ENCODE data around the gene ERN1. TPM values are rescaled to one million over a fixed set of nuclear protein-coding genes. Genes with fewer than 3 reads are reported as not detected.
"Not testable (repeated sequence)": the region's sequence is repeated elsewhere in the genome, so short reads cannot be mapped to it uniquely, and the experiment has no call there.

The ERN1 gene
- total RNA-seq, 4 donors from 2014 or later: 7.8 to 29.2 (median 12.8) TPM

GRCh38 chr17:64171041-64171440, 41.1 kb upstream of the ERN1 start:
- no peak overlapping the region for H3K27ac ChIP-seq
- H3K4me1 ChIP-seq: no peaks in the 10 kb centered on the region
- in situ Hi-C loops (cut with MboI; ENCODE audit: low pct_ligation_motif_present in 1 of 4, low pct_unique_long_range_greater_than_20kb in 1 of 4, low sequenced_read_pairs in 3 of 4): loop anchor here in 2 of 4 donors (25.0 kb wide), 2 partner anchors 91 to 116 kb away; partner anchors contain the start of gene TEX2 (in 1 of the 2)
- no peak overlapping the region for H3K4me3 ChIP-seq
- no peaks in the 10 kb centered on the region for H3K27me3 ChIP-seq
- no peak for DNase-seq
- H3K36me3 ChIP-seq: peaks cover 0 to 9% (median 0%) of the 10 kb centered on the region in 4 donors
- WGBS, 2 donors (ENCODE audit: low coverage in 1 of 2): 89 to 96% methylated on average over 5 to 8 of the region's 8 CpGs
- intact Hi-C loops (cut with DNase I; ENCODE audit: low total_unique reads): no loop called here
- H3K9me3 ChIP-seq: no peaks in the 10 kb centered on the region
- TF ChIP-seq POLR2AphosphoS5 (IDR thresholded peaks at IDR 0.05) (no peak), CTCF (IDR thresholded peaks at IDR 0.05) (no peak), POLR2A (IDR thresholded peaks at IDR 0.05) (no peak), EP300 (IDR thresholded peaks at IDR 0.05; ENCODE audit: low read depth) (no peak)

- H3K4me3 ChIP-seq: no peak overlapping the region
- no peak for TF ChIP-seq POLR2A (IDR thresholded peaks at IDR 0.05)
- TF ChIP-seq EP300 (IDR thresholded peaks at IDR 0.05; ENCODE audit: low read depth): no peak
- H3K4me1 ChIP-seq: no peaks in the 10 kb centered on the region
- intact Hi-C loops (cut with DNase I; ENCODE audit: low total_unique reads) (no loop called here), in situ Hi-C loops (cut with MboI; ENCODE audit: low pct_ligation_motif_present in 1 of 4, low pct_unique_long_range_greater_than_20kb in 1 of 4, low sequenced_read_pairs in 3 of 4) (loop anchor here in 2 of 4 donors (25.0 kb wide), 2 partner anchors 92 to 117 kb away; partner anchors contain the start of gene TEX2 (in 1 of the 2))
- H3K9me3 ChIP-seq: no peaks in the 10 kb centered on the region
- no peak for DNase-seq
- WGBS, 2 donors (ENCODE audit: low coverage in 1 of 2): 93% methylated on average over 4 of the region's 4 CpGs; no CpG with 5 or more reads in 1 of the 2 donors
- peaks cover 0 to 9% (median 0%) of the 10 kb centered on the region in 4 donors for H3K36me3 ChIP-seq
- H3K27ac ChIP-seq: no peak overlapping the region
- H3K27me3 ChIP-seq: no peaks in the 10 kb centered on the region
Observed at GRCh38 chr17:64170286-64170685, 40.3 kb upstream of the ERN1 start.

GRCh38 chr17:64167666-64168065, 37.7 kb upstream of the ERN1 start:
- H3K4me3 ChIP-seq; H3K9me3 ChIP-seq; H3K27ac ChIP-seq; H3K36me3 ChIP-seq; DNase-seq; H3K4me1 ChIP-seq; H3K27me3 ChIP-seq; intact Hi-C loops (cut with DNase I; ENCODE audit: low total_unique reads): not testable (repeated sequence)
- in situ Hi-C loops (cut with MboI; ENCODE audit: low pct_ligation_motif_present in 1 of 4, low pct_unique_long_range_greater_than_20kb in 1 of 4, low sequenced_read_pairs in 3 of 4): loop anchor here in 2 of 4 donors (25.0 kb wide), 2 partner anchors 95 to 120 kb away; partner anchors contain the start of gene TEX2 (in 1 of the 2)
- WGBS, 2 donors (ENCODE audit: low coverage in 1 of 2): 69 to 75% methylated on average over 3 of the region's 3 CpGs

GRCh38 chr17:64166876-64167275, 36.9 kb upstream of the ERN1 start:
- Histone ChIP-seq H3K9me3 (no peaks in the 10 kb centered on the region), H3K4me3 (no peak overlapping the region), H3K27me3 (no peaks in the 10 kb centered on the region), H3K36me3 (peaks cover 0 to 4% (median 0%) of the 10 kb centered on the region in 4 donors), H3K4me1 (no peaks in the 10 kb centered on the region), H3K27ac (no peak overlapping the region)
- DNase-seq: no peak
- no peak for TF ChIP-seq POLR2AphosphoS5 (IDR thresholded peaks at IDR 0.05)
- TF ChIP-seq POLR2A (IDR thresholded peaks at IDR 0.05): no peak
- no peak for TF ChIP-seq CTCF (IDR thresholded peaks at IDR 0.05)
- TF ChIP-seq EP300 (IDR thresholded peaks at IDR 0.05; ENCODE audit: low read depth): no peak
- intact Hi-C loops (cut with DNase I; ENCODE audit: low total_unique reads): no loop called here
- 89 to 100% methylated on average over 1 to 3 of the region's 3 CpGs for WGBS, 2 donors (ENCODE audit: low coverage in 1 of 2)
- in situ Hi-C loops (cut with MboI; ENCODE audit: low pct_ligation_motif_present in 1 of 4, low pct_unique_long_range_greater_than_20kb in 1 of 4, low sequenced_read_pairs in 3 of 4): loop anchor here in 2 of 4 donors (25.0 kb wide), 2 partner anchors 95 to 120 kb away; partner anchors contain the start of gene TEX2 (in 1 of the 2)

- in situ Hi-C loops (cut with MboI; ENCODE audit: low pct_ligation_motif_present in 1 of 4, low pct_unique_long_range_greater_than_20kb in 1 of 4, low sequenced_read_pairs in 3 of 4) (loop anchor here in 2 of 4 donors (25.0 kb wide), 2 partner anchors 97 to 122 kb away; partner anchors contain the start of gene TEX2 (in 1 of the 2)), intact Hi-C loops (cut with DNase I; ENCODE audit: low total_unique reads) (no loop called here)
- H3K4me3 ChIP-seq: no peak overlapping the region
- 95 to 100% methylated on average over 1 to 4 of the region's 4 CpGs for WGBS, 2 donors (ENCODE audit: low coverage in 1 of 2)
- TF ChIP-seq EP300 (IDR thresholded peaks at IDR 0.05; ENCODE audit: low read depth) (no peak), CTCF (IDR thresholded peaks at IDR 0.05) (no peak)
- H3K4me1 ChIP-seq: no peaks in the 10 kb centered on the region
- H3K9me3 ChIP-seq: no peaks in the 10 kb centered on the region
- no peaks in the 10 kb centered on the region for H3K27me3 ChIP-seq
- H3K27ac ChIP-seq: no peak overlapping the region
- DNase-seq: no peak
- peaks cover 0 to 4% (median 2%) of the 10 kb centered on the region in 4 donors for H3K36me3 ChIP-seq
Observed at GRCh38 chr17:64165347-64165746, 35.4 kb upstream of the ERN1 start.
